DMS114 treated with DMSO at 0.1 percent for 48 hours (cell line): ENCODE results near the gene IDS.
"Not testable (repeated sequence)": the region's sequence is repeated elsewhere in the genome, so short reads cannot be mapped to it uniquely, and the experiment has no call there.

ENCODE experiments used
- DNase-seq: peaks from one replicate; lab custom pipeline; 2025; ENCODE audit not compliant: unreplicated experiment; lab: John Stamatoyannopoulos, UW

The IDS gene

GRCh38 chrX:149502923-149503322, 2.2 kb downstream of the IDS start:
- DNase-seq: not testable (repeated sequence)

GRCh38 chrX:149499766-149500165, 5.3 kb downstream of the IDS start:
- DNase-seq: no peak

DNA sequence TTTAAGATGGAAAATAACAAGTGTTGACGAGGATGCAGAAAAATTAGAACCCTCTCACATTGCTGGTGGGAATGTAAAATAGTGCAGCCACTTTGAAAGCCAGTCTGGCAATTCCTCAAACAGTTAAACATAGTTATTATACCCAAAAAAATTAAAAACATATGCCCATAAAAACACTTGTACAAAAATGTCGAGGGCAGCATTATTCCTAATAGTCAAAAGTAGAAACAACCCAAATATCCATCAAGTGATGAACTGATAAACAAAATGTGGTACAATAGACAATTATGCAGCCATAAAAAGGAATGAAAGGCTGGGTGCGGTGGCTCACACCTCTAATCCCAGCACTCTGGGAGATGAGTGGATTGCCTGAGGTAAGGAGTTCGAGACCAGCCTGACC, 6.3 kb downstream of the IDS start:
- no peak for DNase-seq

GRCh38 chrX:149497626-149498025, 7.5 kb downstream of the IDS start:
- no peak for DNase-seq

GRCh38 chrX:149497054-149497453, 8.1 kb downstream of the IDS start:
- DNase-seq: no peak

- no peak for DNase-seq
These were observed 9.5 kb downstream of the IDS start for GRCh38 chrX:149495573-149496071.

GRCh38 chrX:149494844-149495565, 10.1 kb downstream of the IDS start:
- DNase-seq: no peak

GRCh38 chrX:149493567-149494562, 11.2 kb downstream of the IDS start:
- DNase-seq: no peak

DNA sequence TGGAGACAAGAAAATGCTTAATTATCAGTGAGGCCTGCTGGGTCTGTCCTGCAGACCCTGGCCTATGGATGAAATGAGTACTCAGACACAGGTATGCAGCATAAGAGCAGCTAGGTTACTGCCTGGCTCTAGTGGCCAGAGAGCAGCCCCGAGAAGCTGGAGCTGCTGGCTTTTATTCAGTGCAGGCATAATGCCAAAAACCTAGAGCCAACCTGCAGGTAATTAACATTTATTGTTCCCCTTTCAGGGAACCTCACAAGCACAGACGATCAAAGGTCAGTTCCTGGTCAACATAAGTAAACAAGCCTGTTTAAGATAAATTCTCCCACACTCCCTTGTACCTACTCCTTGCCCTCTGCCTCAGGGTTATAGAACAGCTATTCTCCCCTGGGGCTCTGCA, 13.3 kb downstream of the IDS start:
- no peak for DNase-seq

GRCh38 chrX:149490100-149490499, 15.0 kb downstream of the IDS start:
- no peak for DNase-seq

DNA sequence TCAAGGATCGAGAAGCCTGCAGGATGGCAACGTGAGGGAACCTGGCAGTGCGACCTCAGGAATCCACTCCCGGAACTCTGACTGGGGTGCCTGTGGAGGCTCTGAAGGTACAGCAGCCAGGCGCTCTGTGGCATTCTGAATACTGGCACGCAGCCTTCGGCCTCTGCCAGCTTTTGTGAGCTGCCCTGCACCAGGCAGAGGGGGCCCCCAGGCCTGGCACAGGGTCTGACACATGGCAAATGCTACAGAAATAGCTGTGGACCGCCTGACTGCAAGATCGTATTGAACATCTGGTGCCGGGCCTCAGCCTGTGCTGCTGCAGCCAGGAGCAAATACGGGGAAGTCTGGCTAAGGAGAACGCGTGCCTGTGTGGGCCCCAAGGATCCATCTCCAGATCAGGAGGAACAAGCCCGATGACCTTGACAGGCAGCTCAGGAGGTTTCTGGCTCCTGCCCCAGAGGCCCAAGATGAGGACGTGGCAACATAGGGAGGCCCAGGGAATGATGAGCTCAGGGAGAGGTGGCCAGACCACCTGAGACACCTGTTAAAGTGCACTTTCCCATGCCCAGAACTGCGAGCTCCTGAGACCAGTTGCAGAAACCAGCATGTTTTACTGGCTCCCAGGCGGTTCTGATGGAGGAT, 16.6 kb downstream of the IDS start:
- DNase-seq: not testable (repeated sequence)

GRCh38 chrX:149488008-149488407, 17.1 kb downstream of the IDS start:
- not testable (repeated sequence) for DNase-seq

DNA sequence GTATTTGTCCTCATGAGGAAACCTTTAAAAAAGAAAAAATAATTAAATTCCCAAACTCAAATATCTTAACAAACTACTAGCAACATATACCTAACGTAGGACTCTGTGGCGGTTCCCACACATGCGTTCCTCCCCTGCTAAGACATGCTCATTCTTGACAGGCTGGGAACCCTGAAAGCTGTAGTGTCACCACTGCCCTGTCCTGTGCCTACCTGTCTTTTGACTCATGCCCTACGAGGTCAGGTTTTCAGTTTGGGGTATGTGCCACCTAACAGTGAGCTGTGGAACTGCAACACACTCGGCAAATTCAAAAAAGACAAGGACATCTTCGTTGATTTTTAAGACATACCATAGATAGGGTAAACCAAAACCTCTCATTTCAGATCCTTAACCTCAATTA, 17.8 kb downstream of the IDS start:
- DNase-seq: no peak

GRCh38 chrX:149476513-149476912, 28.6 kb downstream of the IDS start:
- DNase-seq: no peak

- no peak for DNase-seq
These were observed 31.1 kb downstream of the IDS start for GRCh38 chrX:149473966-149474365.

DNA sequence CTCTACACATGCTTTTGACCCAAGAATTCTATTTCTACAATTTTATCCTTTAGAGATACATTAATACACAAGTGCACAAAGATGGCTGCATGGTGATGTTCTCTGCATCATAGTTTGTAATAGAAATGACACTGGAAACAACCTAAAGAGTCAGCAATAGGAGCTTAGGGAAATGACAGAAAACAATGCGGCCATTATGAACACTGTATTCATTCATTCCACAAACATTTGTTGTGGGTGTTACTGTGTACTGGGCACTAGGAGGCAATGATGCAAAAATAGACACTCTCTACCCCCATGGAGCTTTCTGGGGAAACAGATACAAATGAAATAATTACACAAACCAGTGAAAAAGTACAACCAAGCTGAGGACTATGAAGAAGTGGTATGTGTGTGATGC, 32.0 kb downstream of the IDS start:
- DNase-seq: no peak

GRCh38 chrX:149472625-149473024, 32.5 kb downstream of the IDS start:
- no peak for DNase-seq

DNA sequence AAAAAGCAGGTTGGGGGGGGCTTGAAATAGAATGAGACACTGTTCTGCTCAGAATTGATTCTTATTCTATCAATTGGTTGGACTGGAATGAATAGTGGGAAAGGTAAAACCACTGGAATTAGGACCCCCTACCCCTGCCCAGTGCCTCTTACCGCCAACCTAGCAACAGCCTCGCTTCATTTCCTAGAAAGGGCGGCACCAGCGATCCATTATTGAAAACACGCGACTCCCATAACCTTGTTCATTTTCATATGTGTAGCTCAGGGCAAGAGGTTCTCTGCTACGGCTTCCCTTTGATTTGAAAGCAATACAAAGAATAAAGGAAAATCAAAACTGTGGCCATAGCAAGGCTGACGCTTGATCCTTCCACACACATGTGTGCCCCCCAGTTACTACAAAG, 33.7 kb downstream of the IDS start:
- no peak for DNase-seq

DNA sequence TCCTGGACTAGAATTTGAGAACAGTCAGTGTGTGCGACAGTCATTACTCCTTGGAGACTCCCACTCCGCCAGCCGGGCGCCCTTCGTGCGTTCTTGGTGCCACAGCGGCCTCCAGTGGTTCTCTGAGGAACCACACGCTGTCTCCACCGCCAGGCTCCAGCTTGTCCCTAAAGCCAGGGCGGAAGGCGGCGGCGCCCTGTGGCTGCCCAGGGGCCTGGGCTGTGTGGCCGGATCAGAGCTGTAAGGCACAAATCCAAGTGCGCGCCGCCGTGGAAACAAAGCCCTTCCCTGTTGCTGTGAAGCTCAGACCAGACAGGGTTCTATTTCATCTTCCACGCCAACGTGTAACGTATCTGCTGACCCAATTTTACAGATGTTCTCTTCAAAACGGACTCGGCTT, 34.2 kb downstream of the IDS start:
- peak; percentile 12 for DNase-seq

DNA sequence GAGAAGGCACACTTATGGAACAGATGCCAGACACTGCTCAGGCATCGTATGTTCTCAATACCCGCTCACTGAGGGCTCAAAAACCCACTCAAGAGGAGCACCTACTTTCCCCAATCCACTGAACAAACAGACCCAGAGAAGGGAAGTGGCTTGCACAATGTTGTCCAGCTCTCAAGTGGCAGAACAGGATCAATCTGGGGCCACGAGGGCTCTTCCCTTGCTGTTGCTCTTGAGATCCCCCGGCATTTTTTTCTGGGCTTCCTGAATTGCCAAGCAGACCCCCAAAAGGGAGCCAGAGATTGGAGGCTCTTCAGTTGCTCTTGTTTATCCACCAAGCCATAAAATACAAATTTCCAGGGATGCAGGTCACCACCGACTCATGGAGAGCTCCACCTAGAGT, 35.7 kb downstream of the IDS start:
- no peak for DNase-seq

- no peak for DNase-seq
These were observed 37.2 kb downstream of the IDS start for GRCh38 chrX:149467920-149468319.
